ENCODE results near the gene UBE2E3.
A peak's percentile ranks its signal among the peaks of the same experiment; 100 is the strongest.
"Not testable (repeated sequence)": the region's sequence is repeated elsewhere in the genome, so short reads cannot be mapped to it uniquely, and the experiment has no call there.

UBE2E3 gene

DNA sequence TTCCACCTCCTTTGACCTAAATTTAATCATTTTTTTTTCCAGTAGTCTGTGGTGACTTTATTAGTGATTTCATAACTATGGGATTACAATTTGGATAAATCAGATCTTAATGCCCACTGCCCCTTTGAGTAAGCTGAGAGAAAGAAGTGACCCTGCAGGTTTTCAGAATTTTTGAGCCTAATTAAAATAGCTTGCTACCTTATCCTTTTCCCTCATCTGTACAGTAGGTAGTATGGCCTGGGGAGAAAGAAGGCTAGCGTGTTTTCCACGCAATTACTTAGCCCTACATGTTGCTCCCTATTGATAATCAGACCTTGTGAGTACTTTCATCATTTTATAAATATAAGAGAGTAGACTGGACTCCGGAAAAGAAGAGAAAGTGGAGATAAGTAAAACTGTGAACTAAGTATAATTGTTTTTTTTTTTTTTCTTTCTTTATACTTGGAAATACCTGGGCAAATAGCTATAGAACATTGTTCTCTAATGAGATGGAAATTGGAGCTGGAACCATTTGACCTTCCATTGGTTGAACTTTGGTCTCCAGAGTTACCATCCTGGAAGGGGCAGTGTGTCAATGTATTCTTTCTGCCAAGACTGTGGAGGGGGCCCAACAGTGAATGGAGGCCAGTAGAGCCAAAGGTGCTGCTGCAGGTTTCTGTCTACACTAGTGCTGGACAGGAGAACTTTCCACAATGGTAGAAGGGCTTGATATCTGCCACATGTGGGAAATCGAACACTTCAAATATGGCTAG, 26.9 kb downstream of the UBE2E3 start:
- no peak for DNase-seq (ENCODE audit: low read depth, low spot score)
- no peak overlapping the region for H3K4me3 ChIP-seq (ENCODE audit: low read length)

DNA sequence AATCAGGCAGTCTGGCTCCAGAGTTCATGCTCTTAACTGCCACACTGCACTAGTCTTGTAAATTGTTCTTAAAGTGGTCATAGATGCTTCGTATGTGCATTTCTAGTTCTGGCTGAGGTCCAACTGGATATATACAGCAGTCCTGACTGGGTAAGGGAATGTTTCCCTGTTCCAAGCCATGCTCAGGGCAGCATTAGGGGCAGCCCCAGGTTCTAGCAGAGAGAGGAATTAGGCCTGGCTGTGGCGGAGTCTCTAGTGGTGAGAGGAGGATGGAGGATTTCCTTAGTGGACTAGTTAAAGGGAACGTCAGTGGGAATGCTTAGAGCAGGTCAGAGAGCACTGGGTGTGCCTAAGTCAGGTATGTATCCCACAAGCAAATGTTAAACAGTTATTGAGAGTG, 28.0 kb downstream of the UBE2E3 start:
- no peak overlapping the region for H3K4me3 ChIP-seq (ENCODE audit: low read length)
- DNase-seq (ENCODE audit: low read depth, low spot score) = no peak

DNA sequence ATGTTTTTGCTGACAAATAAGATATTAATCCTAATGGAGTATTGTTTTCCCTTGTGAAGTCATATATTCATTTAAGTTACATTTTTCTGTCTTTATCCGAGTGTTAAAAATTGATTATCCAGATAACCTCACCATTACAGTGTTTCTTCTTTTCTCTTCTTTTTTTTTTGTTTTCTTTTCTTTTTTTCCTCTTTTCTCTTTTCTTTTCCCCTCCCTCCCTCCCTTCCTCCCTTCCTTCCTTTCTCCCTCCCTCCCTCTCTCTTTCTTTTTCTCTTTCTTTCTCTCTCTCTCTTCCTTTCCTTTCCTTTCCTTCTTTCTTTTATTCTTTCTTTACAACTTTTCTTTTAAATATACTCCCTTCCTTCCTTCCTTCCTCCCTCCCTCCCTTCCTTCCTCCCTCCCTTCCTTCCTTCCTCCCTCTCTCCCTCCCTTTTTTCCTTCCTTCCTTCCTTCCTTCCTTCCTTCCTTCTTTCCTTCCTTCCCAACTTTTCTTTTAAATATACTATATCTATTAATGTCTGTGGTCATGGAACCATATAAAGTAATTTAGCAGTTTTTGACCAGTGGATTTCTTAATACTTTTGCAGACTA, 40.9 kb downstream of the UBE2E3 start:
- no peak for DNase-seq (ENCODE audit: low read depth, low spot score)
- no peak overlapping the region for H3K4me3 ChIP-seq (ENCODE audit: low read length)

DNA sequence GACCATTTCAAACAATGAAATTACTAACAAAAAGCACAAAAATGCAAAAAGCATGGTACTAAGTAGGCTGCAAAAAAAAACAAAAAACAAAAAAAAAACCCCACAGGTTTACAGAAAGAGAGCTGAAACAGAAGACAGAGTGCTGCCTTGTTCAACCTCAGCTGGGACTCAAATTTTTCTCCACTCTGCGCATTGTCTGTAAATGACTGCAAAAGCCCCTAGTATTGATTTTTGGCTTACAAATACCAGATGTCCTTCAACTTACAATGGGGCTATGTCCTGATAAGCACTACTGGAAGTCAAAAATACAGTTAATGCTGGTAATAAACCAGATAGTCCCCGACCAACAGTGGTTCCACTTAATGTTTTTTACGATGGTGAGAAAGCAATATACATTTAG, 42.2 kb downstream of the UBE2E3 start:
- no peak overlapping the region for H3K4me3 ChIP-seq (ENCODE audit: low read length)

DNA sequence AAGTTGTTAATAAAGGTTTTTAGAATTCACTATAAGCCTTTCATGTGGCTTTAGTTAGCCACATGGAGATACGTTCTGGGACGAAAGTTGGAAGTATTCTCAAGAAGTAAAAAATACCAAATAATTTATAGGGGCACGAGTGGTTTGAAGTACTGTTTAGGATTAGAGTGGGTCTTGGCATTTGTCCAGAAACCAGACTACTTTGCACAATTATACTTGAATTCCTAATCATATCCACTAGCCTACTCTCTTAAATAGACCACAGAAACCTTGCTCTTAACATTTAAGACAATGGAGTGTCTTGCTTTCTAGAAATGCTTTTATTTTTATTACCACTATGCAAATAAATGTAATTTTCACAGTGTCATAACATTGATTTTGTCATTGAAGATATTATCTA, 44.6 kb downstream of the UBE2E3 start:
- DNase-seq (ENCODE audit: low read depth, low spot score) = no peak
- H3K4me3 ChIP-seq (ENCODE audit: low read length) = no peak overlapping the region

More for the DNA sequence above, 42.2 kb downstream of the UBE2E3 start:
- no peak for DNase-seq (ENCODE audit: low read depth, low spot score)

DNA sequence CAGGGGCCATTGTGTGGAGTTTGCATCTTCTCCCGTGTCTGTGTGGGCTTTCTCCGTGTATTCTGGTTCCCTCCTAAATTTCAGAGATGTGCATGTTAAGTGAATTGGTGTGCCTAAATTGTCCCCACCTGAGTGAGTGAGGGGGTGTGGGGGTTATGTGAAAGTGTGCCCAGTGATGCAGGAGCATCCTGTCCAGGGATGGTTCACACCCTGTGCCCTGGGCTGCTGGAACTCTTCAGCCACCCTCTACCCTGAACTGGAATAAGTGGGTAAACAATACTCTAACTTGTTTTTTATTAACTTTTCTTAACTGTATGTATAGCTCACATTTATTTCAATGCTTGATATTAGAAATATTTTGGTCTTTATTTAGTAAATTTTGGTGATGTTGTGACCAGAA, 56.0 kb downstream of the UBE2E3 start:
- no peak overlapping the region for H3K4me3 ChIP-seq (ENCODE audit: low read length)
- DNase-seq (ENCODE audit: low read depth, low spot score) = no peak

DNA sequence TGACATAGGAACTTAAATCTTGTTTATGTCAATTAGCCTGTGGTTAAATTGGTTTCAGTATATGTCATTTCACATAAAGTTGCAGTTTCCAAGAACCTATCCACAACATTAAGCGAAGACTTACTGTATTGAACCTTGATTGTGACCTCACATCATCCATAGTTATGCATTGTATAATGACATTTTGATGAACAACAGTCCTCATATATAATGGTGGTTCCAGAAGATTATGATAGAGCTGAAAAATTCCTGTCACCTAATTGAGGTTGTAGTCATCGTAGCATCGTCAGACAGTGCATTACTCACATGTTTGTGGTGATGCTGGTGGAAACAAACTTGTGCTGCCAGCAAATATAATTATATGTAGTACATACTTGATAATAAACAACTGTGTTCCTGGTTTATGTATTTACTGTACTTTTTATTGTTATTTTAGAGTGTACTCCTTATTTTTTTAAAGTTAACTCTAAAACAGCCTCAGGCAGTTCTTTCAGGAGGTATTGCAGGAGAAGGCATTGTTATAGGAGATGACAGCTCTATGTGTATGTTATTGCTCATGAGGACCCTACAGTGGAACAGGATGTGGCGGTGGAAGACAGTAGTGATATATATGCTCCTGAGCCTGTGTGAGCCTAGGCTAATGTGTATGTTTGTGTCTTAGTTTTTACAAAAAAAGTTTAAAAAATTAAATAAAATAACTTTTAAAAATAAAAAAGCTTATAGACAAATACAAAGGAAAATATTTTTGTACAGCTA, 56.6 kb downstream of the UBE2E3 start:
- H3K4me3 ChIP-seq (ENCODE audit: low read length) = no peak overlapping the region
- DNase-seq (ENCODE audit: low read depth, low spot score) = no peak

DNA sequence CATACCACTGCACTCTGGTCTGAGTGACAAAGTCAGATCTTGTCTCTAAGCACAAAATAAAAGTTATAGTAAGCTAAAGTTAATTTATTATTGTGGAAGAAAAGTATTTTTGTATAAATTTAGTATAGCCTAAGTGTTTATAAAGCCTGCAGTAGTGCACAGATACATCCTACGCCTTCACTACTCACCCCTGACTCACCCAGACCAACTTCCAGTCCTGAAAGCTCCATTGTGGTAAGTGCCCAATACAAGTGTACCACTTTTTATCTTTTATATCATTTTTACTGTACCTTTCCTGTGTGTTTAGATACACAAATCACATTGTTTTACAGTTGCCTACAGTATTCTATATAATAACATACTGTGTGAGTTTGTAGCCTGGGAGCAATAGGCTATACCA, 57.5 kb downstream of the UBE2E3 start:
- no peak for DNase-seq (ENCODE audit: low read depth, low spot score)
- H3K4me3 ChIP-seq (ENCODE audit: low read length) = no peak overlapping the region

DNA sequence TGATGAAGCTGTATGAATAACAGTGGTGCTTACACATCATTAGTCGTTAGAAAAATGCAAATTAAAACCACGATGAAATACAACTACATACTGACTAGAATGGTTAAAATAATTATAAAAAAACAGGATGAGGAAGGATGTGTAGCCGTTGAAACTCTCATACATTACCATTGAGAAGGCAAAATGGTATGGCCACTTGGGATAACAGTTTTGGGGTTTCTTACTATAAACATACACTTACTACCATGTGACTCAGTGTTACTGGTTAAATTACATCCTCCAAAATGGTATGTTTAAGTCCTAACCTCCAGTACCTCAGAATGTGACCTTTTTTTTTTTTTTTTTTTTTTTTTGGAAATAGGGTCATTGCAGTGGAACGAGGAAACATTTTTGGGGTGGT, 58.4 kb downstream of the UBE2E3 start:
- no peak overlapping the region for H3K4me3 ChIP-seq (ENCODE audit: low read length)
- no peak for DNase-seq (ENCODE audit: low read depth, low spot score)

DNA sequence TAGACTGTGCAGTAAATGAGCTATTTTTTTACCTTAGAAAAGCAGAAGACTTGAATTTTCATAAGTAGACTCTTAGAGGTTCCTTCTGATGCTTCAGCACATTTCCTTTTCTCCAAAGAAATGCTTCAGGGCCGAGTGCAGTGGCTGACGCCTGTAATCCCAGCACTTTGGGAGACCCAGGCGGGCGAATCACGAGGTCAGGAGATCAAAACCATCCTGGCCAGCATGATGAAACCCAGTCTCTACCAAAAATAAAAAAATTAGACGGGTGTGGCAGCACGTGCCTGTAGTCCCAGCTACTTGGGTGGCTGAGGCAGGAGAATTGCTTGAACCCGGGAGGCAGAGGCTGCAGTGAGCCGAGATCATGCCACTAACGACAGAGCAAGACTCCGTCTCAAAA, 60.4 kb downstream of the UBE2E3 start:
- DNase-seq (ENCODE audit: low read depth, low spot score) = not testable (repeated sequence)

DNA sequence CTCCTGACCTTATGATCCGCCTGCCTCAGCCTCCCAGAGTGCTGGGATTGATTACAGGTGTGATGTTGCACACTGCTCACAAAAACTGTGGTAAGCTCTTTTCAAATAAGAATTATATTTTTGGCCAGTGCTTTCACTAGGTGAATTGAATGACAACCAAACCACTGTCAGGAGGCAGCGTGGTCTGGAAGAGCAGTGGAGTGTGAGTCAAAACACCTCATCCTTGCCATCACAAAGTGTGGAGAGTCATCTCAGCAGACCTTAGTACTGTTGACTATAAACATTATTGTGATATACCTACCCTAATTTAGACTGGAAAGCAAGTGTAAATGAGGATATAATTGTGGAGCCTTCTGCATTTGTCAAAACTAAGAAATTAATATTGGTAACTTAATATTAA, 61.3 kb downstream of the UBE2E3 start:
- DNase-seq (ENCODE audit: low read depth, low spot score) = no peak
- H3K4me3 ChIP-seq (ENCODE audit: low read length) = no peak overlapping the region

More for the DNA sequence above, 60.4 kb downstream of the UBE2E3 start:
- not testable (repeated sequence) for H3K4me3 ChIP-seq (ENCODE audit: low read length)

DNA sequence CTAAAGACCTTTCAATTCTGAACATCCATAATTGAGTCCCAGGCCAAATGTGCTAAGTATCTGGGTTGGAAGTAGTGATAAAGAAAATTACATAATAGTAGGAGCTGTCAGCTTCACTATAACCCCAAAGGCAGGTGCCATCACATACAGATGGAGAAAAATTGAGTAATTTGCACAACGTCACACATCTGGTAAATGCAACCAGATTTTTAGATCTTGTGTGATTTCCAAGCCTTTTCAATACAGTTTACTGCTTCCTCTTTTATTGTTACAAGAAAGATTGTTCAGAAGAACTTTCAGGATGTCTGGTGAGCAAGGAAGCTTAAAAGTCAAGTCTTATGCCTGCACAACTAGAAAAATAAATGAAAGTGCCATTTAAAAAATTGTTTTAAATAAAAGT, 62.3 kb downstream of the UBE2E3 start:
- H3K4me3 ChIP-seq (ENCODE audit: low read length) = no peak overlapping the region
- no peak for DNase-seq (ENCODE audit: low read depth, low spot score)

DNA sequence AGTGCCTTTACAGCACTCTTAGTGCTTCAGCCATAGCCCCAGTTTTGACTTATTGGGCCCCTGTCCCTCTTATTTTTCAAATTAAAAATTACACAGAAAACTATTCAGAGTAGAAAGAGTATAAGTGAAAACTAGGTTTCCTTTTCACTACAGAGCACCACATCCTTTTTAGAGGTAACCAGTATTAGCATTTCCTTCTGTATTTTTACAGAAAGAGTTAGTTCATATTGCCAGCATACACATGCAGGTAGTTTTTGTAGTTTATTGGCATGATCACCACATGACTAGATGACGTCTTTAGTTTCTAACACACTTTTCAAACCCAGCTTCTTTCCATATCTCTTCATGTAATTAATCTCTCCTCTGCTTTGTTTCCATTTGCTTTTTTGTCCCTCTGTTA, 66.4 kb downstream of the UBE2E3 start:
- H3K4me3 ChIP-seq (ENCODE audit: low read length) = no peak overlapping the region
- DNase-seq (ENCODE audit: low read depth, low spot score) = no peak

DNA sequence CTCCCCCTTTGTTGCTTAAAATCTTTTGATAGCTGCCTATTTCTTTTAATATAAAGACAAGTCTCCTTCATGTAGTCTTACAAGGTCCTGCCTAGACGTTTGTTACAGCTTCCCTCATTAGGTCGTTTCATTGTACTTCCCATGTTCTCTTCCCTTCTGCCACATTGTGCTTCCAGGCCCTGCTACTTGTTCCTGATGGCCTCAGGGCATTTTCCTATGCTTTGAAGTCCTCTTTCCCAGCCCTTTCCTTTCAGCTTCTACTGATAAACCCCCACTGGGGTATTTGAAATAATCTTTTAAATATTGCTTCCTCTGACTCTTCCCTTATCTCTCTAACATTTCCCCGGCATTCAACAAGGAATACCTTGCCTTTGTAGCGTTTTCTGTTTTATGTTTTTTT, 67.4 kb downstream of the UBE2E3 start:
- H3K4me3 ChIP-seq (ENCODE audit: low read length) = no peak overlapping the region
- no peak for DNase-seq (ENCODE audit: low read depth, low spot score)

DNA sequence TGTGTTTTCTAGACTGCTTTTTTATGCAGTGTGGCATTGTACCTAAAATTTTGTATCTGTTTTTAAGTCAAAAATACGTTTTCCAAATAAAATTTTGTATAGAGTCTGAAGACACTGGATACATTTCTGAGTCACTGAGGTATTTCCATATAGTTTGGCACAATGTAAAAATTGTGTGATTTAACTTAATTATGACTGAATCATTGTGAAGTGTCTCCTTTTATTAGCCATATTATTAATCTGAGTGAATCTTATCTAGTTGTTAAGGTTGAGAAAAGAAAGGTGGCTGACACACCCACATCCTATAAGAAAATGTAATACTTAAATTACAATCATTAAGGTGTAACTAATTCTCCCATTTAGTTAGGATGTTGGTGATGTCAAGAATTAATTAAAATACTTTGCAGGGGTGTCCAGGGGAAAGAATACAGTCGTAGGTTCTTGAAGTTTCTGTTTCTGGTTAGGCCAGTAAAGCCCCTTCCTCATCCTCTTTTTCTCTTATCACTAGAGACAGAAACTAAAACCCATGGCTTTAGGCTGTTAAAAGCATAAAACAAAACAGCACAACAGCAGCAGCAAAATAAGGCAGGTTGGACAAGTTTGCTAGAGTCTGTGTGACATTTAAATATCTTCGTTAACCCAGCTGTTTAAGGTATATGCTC, 71.6 kb downstream of the UBE2E3 start:
- H3K4me3 ChIP-seq (ENCODE audit: low read length) = no peak overlapping the region
- DNase-seq (ENCODE audit: low read depth, low spot score) = no peak

DNA sequence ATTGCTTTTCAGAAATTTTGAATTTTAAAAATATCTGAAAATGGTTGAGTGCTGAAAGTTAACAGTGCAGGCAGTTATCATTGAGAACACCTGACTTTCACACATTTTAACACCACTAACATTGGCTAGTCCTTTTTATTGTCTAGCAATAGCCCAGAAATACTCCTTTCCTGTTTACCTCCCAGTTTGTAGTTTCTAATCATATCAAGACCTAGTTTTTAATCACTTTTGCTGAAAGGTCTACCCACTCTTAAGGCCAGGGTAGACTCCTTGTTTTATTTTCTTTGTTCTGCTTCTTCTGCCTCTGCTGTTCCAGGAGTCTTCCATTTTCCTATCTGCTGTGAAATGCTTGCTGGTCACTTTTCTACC, 72.1 kb downstream of the UBE2E3 start:
- no peak for DNase-seq (ENCODE audit: low read depth, low spot score)
- no peak overlapping the region for H3K4me3 ChIP-seq (ENCODE audit: low read length)

DNA sequence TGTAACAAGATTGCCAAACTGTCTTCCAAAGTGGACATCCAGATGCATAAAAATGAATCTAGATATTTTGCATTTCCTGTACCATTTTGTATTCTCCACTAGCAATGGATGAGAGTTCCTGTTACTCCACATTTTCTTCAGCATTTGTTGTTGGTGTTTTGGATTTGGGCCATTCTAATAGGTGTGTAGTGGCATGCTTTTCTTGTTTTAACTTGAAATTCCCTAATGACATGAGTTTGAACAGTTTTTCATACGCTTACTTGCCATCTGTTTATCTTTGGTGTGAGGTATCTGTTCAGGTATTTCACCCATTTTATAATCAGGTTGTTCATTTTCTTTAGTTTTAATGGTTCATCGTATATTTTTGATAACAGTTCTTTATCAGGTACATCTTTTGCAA, 73.9 kb downstream of the UBE2E3 start:
- DNase-seq (ENCODE audit: low read depth, low spot score) = no peak
- no peak overlapping the region for H3K4me3 ChIP-seq (ENCODE audit: low read length)

DNA sequence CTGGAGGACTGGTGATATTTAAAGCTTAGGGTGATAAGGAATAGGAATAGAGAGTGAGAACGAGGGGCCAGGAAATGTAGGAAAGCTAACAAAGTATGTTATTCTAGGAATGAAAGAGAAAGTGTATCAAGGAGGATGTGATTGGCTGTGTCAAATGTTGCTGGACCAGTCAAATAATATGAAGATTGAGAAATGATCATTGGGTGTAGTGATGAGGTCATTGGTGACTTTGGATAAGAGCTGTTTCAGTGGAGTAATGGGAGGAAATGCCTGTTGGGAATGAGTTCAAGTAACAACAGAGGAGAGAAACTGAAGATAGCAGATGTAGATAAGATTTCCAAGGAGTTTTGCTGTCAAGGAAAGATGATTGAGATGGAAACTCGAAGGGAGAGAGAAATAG, 74.4 kb downstream of the UBE2E3 start:
- no peak overlapping the region for H3K4me3 ChIP-seq (ENCODE audit: low read length)
- DNase-seq (ENCODE audit: low read depth, low spot score) = no peak

DNA sequence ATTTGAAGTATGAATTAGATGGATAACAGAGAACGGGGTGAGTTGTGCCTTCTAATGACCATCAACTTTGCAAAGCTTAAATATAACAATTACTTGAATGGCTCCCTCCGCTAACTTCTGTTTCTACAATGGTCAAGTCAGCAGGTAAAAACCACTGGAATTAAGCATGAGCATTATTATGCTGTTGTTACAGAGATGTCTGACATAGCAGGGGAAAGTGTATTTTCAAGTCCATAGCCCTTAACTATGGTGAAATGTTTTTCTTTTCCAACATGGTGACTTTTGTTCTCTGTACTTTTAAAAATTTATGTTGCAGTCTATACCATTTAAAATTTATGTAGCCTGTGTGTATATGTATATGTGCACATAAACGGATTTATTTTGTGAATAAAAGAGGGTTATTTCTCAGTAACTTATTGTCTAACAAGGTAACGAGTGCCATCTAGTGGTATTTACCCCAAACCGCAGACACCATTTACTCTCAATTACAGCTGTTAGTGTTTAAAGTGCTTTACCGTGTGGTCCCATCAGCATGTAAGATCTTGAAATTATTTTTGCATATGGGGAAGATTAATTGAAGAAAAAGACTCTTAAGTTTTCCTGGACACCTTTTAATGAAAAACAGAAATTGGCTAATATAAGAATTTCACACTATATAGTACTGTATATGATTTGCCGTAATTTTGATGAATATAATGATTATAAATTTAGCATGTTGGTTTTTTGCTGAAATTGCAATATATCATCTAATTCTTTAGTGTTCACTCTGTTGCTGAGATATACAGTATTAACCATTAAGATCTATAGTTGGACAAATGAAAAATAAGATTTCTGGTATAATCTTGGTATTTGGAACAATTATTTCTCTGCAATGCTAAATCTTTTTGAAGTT, 78.2 kb downstream of the UBE2E3 start:
- peak; percentile 66 for DNase-seq (ENCODE audit: low read depth, low spot score)
- no peak overlapping the region for H3K4me3 ChIP-seq (ENCODE audit: low read length)

Measured in Jurkat, Clone E6-1 (cell line).